GM10266 (cell line): ENCODE data around the gene EXOC6B.

ENCODE experiments used
- DNase-seq: peaks from one replicate; pipeline ENCODE4 v3.0.0; 2012; ENCODE audit errors: extremely low spot score
- CTCF ChIP-seq: IDR thresholded peaks from 2 replicates; pipeline ENCODE4 v1.5.1; 2012; ENCODE audit warnings: mild to moderate bottlenecking, low read depth; ENCODE audit not compliant: control insufficient read depth, insufficient read depth; ENCODE audit errors: missing control alignments

EXOC6B gene

GRCh38 chr2:72276876-72277275, 549.0 kb downstream of the EXOC6B start:
- DNase-seq, result no peak
- no peak for TF ChIP-seq CTCF

- no peak for TF ChIP-seq CTCF
- DNase-seq, result no peak
These were observed 549.5 kb downstream of the EXOC6B start for GRCh38 chr2:72276356-72276755.

GRCh38 chr2:72275084-72275483, 550.7 kb downstream of the EXOC6B start:
- no peak for DNase-seq
- TF ChIP-seq CTCF, result no peak

GRCh38 chr2:72274380-72274797, 551.4 kb downstream of the EXOC6B start:
- no peak for DNase-seq
- TF ChIP-seq CTCF, result no peak

GRCh38 chr2:72273384-72273783, 552.4 kb downstream of the EXOC6B start:
- DNase-seq, result no peak
- no peak for TF ChIP-seq CTCF

GRCh38 chr2:72271766-72272641, 553.8 kb downstream of the EXOC6B start:
- no peak for DNase-seq
- no peak for TF ChIP-seq CTCF

GRCh38 chr2:72271276-72271614, 554.6 kb downstream of the EXOC6B start:
- TF ChIP-seq CTCF, result no peak
- no peak for DNase-seq
